K562 treated with DMSO at 1 percent for 48 hours (cell line): ENCODE results near the gene LRCH1. TPM values are rescaled to one million over a fixed set of nuclear protein-coding genes. Genes with fewer than 3 reads are reported as not detected.

Experiments used
- total RNA-seq: library from RNA; unstranded; fragments of 300-600 nt; gene quantifications from 2 replicates; pipeline ENCODE4 v1.2.3, GENCODE V29; 2022; ENCODE audit warnings: low replicate concordance; ENCODE audit errors: extremely low read depth

Gene LRCH1
- total RNA-seq, result not detected in 2 replicates

DNA sequence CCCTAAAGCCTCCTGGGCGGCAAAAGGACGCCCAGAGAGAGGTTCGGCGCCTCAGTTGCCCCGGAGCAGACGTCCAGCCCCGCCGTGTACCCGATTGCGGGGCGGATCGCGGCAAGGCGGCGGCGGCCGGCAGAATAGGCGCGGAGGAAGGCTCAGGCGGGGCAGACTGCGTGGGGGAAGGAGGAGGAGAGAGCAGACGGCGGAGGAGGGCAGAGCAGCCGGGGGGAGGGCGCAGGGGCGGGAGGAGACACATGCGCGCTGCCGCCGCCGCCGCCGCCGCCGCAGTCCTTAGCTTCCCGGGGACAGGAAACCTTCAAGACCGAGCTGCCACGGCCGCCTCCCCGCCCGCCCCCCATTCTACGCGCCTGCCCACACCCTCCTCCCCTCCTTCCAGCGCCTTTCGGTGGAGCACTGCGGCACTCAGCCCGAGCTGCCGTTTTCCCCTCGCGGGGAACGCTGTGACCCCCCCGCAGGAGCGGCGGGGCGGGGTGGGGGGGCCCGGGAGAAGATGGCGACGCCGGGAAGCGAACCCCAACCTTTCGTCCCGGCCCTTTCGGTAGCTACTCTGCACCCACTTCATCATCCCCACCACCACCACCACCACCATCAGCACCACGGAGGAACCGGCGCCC is at the start of gene LRCH1:
Gene LRCH1, plus strand, starts transcription at position 282 of the 632 bp plus-strand sequence. Its CDS starts 227 bp downstream, at position 509.

DNA sequence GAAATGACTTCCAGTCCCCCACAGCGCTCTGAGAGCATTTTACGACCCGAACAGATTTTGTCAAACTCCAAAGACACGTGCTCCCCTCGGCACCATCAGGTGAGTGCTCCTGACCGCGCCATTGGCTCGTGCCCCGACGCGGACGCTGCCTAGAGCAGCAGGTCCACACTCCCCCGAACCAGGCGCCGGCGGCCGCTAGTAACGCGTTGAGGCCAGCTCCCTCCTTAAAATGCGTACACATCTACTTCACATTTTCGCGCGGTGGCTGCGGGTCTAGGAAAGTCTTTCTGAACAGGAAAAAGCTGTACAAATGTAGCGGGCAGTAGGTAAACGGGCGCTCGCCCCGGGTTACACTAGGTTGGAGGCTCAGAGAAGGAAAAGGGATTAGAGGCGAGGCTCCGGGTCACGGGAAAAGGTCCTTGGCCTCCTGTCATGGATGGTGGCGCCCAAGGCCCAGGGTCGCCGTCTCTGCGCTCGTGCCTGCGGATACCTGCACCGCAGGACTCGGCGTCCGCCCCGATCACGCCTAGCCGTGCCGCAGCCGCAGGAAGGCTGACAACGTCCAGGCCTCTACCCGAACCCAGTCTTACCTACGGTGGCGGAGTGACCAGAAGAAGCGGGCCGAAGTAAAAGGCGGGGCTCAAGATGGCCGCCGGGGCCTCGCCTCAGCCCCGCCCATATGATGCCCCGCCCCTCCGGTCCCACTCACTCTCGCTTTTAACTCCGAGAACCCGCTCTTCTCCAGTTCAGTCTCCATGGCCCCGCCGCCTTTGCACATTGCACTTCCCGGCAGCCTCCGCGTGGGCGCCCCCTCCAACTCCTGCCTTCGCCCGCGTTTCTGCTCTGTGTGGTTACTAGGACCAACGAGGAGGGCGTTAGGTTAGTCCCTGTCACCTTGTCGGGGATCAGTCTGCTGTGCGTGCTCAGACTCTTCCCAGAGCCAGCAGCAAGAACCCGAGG is 243.8 kb downstream of the LRCH1 start, which contains the start of gene ESD:
Gene ESD, minus strand, starts transcription at position 647 of the 960 bp plus-strand sequence. CDS start 5,748 bp downstream, outside the sequence.

Other genes with a start within 250 kb of the LRCH1 start
- not detected in 2 replicates for gene RUBCNL, start 165.9 kb upstream of the LRCH1 start, total RNA-seq
- not detected in 2 replicates for gene ESD, start 244.0 kb downstream of the LRCH1 start, total RNA-seq